ENCODE data around the gene TNS1. TPM values are rescaled to one million over a fixed set of nuclear protein-coding genes. Genes with fewer than 3 reads are reported as not detected.

The TNS1 gene
- total RNA-seq, 1 experiment from 2014 or later: 0.49 TPM

DNA sequence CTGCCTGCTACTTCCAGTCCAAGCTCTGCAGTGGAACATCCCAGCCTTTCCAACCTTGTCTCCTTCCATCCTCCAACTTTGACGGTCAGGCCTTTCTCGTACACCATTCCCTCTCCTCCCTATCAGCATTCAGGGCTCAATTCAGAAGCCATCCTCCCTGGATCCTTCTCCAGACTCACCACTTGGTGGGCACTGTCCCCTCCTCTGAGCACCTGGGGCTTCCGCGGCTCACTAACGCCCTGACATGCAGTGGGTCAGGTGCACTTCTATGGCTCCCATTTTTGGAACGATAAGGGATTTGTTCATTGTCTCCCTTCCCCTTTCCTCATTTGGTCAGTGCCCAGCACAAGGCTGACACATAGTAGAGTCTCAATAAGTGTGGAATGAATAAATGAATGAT lies 56.7 kb downstream of the TNS1 start:
- POLR2A ChIA-PET: no interaction called here
- H3K27ac ChIP-seq (ENCODE audit: low read length): no peak overlapping the region
- no peaks in the 10 kb centered on the region for H3K4me1 ChIP-seq (ENCODE audit: control insufficient read depth, insufficient read depth, low read length)
- H3K36me3 ChIP-seq (ENCODE audit: control insufficient read depth, insufficient read depth, low read length): no peaks in the 10 kb centered on the region
- no TSS peak for BruUV-seq (replicated peaks)
- no peak overlapping the region for H3K4me3 ChIP-seq (ENCODE audit: low read depth in 2 of 2, low read length in 2 of 2)
- DNase-seq (ENCODE audit: low read depth, low spot score) (no peak), ATAC-seq (no peak)
- intact Hi-C loops (cut with micrococcal nuclease; ENCODE audit: unreplicated experiment) (no loop called here), in situ Hi-C loops (cut with HindIII; ENCODE audit: low pct_unique_long_range_greater_than_20kb, low sequenced_read_pairs) (no loop called here)
- CTCF ChIA-PET: no interaction called here
- TF ChIP-seq, protein P1, sequence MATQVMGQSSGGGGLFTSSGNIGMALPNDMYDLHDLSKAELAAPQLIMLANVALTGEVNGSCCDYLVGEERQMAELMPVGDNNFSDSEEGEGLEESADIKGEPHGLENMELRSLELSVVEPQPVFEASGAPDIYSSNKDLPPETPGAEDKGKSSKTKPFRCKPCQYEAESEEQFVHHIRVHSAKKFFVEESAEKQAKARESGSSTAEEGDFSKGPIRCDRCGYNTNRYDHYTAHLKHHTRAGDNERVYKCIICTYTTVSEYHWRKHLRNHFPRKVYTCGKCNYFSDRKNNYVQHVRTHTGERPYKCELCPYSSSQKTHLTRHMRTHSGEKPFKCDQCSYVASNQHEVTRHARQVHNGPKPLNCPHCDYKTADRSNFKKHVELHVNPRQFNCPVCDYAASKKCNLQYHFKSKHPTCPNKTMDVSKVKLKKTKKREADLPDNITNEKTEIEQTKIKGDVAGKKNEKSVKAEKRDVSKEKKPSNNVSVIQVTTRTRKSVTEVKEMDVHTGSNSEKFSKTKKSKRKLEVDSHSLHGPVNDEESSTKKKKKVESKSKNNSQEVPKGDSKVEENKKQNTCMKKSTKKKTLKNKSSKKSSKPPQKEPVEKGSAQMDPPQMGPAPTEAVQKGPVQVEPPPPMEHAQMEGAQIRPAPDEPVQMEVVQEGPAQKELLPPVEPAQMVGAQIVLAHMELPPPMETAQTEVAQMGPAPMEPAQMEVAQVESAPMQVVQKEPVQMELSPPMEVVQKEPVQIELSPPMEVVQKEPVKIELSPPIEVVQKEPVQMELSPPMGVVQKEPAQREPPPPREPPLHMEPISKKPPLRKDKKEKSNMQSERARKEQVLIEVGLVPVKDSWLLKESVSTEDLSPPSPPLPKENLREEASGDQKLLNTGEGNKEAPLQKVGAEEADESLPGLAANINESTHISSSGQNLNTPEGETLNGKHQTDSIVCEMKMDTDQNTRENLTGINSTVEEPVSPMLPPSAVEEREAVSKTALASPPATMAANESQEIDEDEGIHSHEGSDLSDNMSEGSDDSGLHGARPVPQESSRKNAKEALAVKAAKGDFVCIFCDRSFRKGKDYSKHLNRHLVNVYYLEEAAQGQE (IDR thresholded peaks at IDR 0.05; ENCODE audit: insufficient read depth in 1 of 2, low read depth in 2 of 2, low read length in 1 of 2): no peak
- TF ChIP-seq CTCF (IDR thresholded peaks at IDR 0.05): no peak
- TF ChIP-seq SIN3A (IDR thresholded peaks at IDR 0.05; ENCODE audit: borderline replicate concordance, insufficient read depth, low read depth, low read length): no peak
- TF ChIP-seq POLR2AphosphoS5 (IDR thresholded peaks at IDR 0.05; ENCODE audit: low read depth, low read length): no peak
- no peak for TF ChIP-seq TCF7L2 (IDR thresholded peaks at IDR 0.05; ENCODE audit: low read depth, low read length)
- peaks cover 8% of the 10 kb centered on the region; the same call in 1 of the 2 replicates for H3K27me3 ChIP-seq (ENCODE audit: control insufficient read depth, insufficient read depth, low read length)
- H3K9me3 ChIP-seq (ENCODE audit: control insufficient read depth, insufficient read depth, low read depth, low read length): no peaks in the 10 kb centered on the region

- intact Hi-C loops (cut with micrococcal nuclease; ENCODE audit: unreplicated experiment) (no loop called here), in situ Hi-C loops (cut with HindIII; ENCODE audit: low pct_unique_long_range_greater_than_20kb, low sequenced_read_pairs) (no loop called here)
- POLR2A ChIA-PET: no interaction called here
- ATAC-seq (no peak), DNase-seq (ENCODE audit: low read depth, low spot score) (no peak)
- Histone ChIP-seq H3K27ac (ENCODE audit: low read length) (no peak overlapping the region), H3K4me3 (ENCODE audit: low read depth in 2 of 2, low read length in 2 of 2) (no peak overlapping the region), H3K36me3 (ENCODE audit: control insufficient read depth, insufficient read depth, low read length) (no peaks in the 10 kb centered on the region), H3K4me1 (ENCODE audit: control insufficient read depth, insufficient read depth, low read length) (no peaks in the 10 kb centered on the region), H3K9me3 (ENCODE audit: control insufficient read depth, insufficient read depth, low read depth, low read length) (no peaks in the 10 kb centered on the region), H3K27me3 (ENCODE audit: control insufficient read depth, insufficient read depth, low read length) (peaks cover 6% of the 10 kb centered on the region; the same call in 1 of the 2 replicates)
- CTCF ChIA-PET: no interaction called here
- BruUV-seq (replicated peaks): no TSS peak
- no peak for TF ChIP-seq POLR2AphosphoS5 (IDR thresholded peaks at IDR 0.05; ENCODE audit: low read depth, low read length)
- TF ChIP-seq, protein P1 (IDR thresholded peaks at IDR 0.05; ENCODE audit: insufficient read depth in 1 of 2, low read depth in 2 of 2, low read length in 1 of 2): no peak
- no peak for TF ChIP-seq CTCF (IDR thresholded peaks at IDR 0.05)
- no peak for TF ChIP-seq SIN3A (IDR thresholded peaks at IDR 0.05; ENCODE audit: borderline replicate concordance, insufficient read depth, low read depth, low read length)
- no peak for TF ChIP-seq TCF7L2 (IDR thresholded peaks at IDR 0.05; ENCODE audit: low read depth, low read length)
These were observed 57.3 kb downstream of the TNS1 start for GRCh38 chr2:217945530-217945929.

All from Panc1 (cell line).